ENCODE data around the gene MTERF4.

DNA sequence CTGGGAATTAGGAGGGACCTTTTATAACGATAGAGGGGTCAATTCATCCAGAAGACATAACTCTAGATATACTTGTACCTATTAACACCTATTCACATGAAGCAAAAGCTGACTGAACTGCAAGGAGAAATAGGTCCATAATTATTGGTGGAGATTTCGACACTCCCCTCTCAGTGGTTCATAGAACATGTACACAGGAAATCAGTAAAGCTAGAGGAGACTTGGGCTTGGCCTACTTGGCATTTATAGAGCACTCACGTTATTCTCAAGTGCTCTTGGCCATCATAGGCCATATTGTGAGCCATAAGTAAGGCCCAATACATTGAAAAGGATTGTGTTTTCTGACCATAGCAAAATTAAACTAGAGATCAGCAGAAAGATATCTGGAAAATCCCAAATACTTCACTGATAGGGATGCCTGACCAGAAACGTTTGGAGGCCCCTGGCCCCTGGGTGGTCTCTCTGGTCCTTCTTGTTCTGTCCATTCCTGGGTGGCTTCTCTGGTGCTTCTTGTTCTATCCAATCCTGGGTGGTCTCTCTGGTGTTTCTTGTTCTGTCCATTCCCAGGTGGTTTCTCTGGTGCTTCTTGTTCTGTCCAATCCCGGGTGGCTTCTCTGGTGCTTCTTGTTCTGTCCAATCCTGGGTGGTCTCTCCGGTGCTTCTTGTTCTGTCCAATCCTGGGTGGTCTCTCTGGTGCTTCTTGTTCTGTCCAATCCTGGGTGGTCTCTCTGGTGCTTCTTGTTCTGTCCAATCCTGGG lies 54.7 kb downstream of the MTERF4 start:
- TF ChIP-seq EZH2phosphoT487 (IDR thresholded peaks at IDR 0.05), result no peak
- TF ChIP-seq CTCF (IDR thresholded peaks at IDR 0.05), result no peak
- no peak for TF ChIP-seq EZH2 (IDR thresholded peaks at IDR 0.05)

Measured in neural progenitor cell (in vitro differentiated cells).